Measurements from ENCODE around the gene KLK10.
"Not testable (repeated sequence)": the region's sequence is repeated elsewhere in the genome, so short reads cannot be mapped to it uniquely, and the experiment has no call there.

KLK10 gene

DNA sequence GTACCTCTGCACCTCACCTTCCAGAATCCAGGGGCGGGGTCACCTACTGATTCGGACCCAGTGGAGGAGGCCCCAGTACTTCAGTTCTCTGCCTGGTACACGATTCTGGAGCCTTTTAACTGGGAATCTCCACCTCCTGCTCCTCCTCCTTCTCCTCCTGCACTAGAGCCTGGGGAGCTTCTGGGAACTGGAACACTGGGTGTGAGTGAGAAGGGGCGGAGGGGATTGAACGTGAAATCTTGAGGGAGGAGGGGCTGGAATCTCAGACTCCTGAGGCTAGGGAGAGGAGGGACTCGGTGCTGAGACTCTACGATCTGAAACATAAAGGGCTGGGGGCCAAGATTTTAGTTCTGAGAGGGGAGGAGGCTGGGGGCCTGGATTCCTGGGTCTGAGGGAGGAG lies 18.0 kb downstream of the KLK10 start, which contains the start of gene KLK8:
Gene KLK8, minus strand, starts transcription at position 90 of the 400 bp plus-strand sequence. CDS start 437 bp downstream, outside the sequence.
- no peak for DNase-seq (ENCODE audit: low read depth)

DNA sequence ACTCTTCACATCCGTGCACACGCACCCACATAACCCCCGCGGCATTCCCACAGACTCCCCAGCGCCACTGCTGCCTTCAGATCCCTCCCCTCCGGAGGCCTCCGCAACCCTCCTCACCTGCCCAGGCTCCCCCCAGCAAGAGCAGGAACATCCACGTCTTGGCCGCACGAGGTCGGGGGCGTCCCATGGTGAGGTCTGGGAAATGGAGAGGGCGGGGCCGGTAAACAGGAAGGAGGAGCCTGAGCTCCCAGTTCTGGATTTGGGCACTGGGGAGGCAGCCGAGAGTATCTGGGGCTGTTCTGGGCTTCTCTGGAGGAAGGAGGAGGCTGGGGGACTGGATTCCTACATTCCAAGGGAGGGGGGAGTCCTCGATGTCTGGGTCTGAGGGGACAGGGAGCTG lies 18.5 kb downstream of the KLK10 start:
- no peak for DNase-seq (ENCODE audit: low read depth)

DNA sequence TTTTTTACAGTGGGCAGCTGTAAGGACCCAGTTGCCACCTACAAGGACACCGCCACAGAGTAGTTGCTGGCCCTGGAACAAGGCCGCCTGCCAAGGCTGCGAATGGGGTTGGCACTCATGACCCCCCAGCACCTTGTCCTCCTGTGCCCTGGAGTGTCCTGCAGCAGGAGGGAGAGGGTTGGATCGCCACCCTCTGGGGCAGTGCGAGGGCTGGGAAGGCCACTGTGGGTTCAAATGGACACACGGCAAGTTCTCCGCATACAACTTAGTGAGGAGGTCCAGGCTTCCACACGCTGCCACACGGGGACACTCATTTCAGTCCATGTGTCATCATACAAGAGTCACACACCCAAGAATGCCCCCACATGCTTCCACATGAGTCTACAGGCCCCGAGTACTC lies 19.1 kb downstream of the KLK10 start:
- DNase-seq (ENCODE audit: low read depth) = no peak

DNA sequence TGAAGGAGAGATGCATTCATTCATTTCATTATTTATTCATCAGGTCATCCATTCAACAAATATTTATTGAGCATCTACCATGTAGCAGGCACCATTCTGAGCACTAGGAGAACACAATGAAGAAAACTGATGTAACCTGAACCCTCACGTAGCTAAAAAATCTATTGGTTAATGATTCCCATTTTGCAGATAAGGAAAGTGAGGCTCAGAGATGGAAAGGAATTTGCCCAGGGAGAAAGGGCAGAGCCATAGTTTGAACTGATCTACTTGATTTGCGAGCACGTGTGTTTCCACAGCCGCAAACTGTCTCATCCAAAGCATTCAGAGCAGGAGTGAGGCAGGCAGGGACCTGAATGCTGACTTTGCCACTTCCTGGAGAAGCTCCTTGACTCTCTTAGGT lies 20.8 kb downstream of the KLK10 start:
- no peak for DNase-seq (ENCODE audit: low read depth)

DNA sequence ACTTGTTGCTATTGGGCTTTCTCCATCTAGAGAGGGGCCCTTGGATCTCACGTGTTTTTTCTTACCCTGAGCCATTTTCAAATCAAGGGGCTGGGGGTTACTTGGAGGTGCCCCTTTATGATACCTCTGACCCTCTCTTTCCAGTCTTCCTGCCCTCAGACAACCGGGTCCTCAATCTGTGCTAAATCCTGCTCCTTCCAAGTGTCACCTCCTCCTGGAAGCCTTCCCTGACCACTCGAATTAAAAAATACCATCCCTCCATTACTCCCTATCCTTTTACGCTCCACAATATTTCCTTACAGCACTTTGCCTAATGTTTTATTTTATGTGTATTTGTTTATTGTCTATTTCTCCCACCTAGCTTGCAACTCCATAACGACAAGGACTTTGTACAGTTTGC lies 21.4 kb downstream of the KLK10 start:
- no peak for DNase-seq (ENCODE audit: low read depth)

DNA sequence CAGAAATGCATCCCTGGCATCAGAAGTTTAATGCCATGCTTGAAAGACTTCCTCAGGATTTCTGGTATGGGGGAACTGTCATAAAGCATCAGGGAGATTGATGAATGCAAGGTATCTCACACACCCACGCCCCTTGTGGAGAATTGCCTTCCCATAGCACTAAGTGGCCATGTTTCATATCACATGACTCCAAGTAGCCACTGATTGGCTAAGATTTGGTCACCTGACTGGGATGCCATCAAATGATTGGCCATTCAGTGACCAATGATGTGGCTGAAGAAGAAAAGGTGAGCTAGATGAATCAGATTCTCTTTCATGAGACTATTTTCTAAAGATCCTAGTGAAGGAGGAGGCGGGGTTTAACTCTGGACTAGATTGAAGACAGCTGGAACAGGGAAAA lies 25.4 kb downstream of the KLK10 start:
- no peak for DNase-seq (ENCODE audit: low read depth)

DNA sequence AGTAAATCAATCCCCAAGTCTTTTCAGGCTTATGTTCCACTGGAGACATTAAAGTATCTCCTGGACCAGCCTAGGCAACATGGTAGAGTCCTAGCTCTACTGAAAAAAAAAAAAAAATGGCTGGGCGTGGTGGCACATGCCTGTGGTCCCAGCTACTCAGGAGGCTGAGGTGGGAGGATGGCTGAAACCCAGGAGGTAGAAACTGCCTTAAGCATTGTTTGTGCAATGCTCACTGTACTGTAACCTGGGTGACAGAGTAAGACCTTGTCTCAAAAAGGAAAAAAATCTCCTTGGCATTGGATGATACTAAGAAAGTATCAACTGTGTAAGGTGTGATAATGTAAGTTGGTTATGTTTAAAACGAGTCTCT lies 26.9 kb downstream of the KLK10 start:
- no peak for DNase-seq (ENCODE audit: low read depth)

DNA sequence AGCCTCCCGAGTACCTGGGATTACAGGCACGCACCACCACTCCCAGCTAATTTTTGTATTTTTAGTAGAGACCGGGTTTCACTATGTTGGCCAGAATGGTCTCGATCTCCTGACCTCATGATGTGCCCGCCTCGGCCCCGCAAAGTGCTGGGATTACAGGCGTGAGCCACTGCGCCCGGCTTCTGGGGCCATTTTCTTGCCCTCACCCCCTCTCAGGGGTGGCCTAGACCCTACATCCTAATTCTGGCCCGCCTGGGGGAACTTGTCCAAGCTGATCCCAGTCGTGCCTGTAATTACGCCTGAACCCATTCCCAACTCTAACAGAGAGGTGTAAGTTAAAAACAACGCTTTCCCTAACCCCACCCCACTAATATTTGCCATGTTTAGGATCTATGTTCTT lies 35.1 kb downstream of the KLK10 start:
- DNase-seq (ENCODE audit: low read depth) = not testable (repeated sequence)

DNA sequence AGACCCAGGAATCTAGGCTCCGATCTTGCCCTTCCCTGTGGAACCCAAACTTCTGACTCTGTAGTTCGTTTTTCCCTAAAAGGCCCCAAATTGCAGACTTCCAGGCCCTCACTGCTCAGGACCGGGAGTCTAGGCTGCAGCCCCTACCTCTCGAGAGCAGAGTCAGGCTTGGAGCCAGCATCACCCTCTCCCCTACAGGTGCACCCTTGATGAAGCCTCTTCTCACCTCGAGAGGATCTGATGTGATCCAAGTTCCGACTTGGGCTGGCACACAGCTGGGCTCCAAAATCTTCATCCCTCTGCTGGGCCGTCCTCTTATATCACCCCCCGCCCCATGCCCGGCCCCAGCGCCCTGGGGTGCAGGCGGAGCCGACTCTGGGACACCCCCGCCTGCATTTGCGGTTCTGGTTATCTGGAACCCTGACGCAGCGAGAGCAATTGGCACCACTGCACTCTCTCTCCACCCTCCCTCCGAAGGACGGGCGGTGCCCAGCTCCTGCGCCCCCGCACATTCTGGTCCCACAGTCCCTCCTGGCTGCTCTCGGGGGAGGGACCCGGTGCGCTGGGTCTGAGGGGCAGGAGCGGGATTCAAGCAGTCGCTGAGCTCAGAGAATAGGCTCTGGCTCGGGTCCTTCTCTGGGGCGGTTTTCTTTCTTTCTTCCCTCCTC lies 35.8 kb downstream of the KLK10 start, which contains the start of gene KLK7:
Gene KLK7, minus strand, starts transcription at position 293 of the 668 bp plus-strand sequence. CDS start 1,518 bp downstream, outside the sequence.
- no peak for DNase-seq (ENCODE audit: low read depth)

DNA sequence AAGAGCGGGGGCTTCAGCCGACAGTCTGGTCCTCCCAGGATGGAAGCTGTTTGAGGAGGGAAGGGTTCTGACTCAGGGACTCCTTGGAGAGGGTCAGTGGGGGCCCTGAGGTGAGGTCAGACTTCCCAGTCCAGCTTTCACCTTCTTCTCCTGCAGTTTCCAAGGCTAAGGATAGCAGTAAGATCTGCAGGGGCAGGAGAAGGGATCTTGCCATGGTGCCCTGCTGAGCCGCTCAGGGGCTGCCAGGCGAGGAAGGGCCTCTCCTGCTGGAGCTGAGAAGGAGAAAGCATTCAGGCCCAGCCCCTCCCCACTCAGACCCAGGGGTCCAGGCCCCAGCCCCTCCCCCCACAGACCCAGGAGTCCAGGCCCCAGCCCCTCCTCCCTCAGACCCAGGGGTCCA lies 37.3 kb downstream of the KLK10 start:
- DNase-seq (ENCODE audit: low read depth) = no peak

DNA sequence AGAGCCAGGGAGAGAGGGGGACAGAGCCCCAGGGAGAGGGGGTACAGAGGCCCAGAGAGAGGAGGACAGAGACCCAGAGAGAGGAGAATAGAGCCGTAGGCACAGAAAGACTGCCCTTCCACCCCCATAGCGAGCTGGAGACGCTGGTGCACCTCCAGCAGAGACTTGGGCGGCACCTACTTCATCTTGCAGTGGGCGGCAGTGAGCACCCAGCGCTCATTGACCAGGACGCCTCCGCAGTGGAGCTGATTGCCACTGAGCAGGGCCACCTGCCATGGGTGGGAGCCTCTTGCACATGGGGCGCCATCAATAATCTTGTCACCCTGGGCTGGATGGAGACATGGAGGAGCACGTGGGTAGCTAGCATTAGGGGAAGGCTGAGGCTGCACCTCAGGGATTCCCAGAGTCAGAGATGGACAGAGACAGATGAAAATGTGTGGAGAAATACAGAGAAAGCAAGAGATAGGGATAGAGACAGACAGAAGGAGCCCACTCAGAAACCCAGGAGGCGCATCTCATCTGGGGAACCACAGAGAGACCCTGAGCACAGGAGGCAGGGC lies 37.8 kb downstream of the KLK10 start:
- DNase-seq (ENCODE audit: low read depth) = no peak

DNA sequence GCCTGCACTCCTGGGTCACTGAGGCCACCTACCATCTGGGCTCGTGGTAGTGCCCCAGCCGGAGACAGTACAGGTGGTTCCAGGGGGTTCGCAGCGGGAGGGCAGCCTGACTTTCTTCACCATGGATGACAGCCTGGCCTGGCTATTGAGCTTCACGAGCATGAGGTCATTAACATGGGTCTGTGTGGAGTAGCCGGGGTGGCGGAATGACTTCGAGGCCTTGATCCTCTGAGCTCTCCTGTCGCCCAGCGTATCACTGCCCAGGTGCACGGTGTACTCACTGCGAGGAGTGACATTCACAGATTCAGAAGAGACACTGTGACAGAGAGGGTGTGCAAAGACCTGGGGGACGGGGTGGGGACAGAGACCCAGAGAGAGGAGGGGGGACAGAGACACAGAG lies 39.3 kb downstream of the KLK10 start:
- DNase-seq (ENCODE audit: low read depth) = no peak

DNA sequence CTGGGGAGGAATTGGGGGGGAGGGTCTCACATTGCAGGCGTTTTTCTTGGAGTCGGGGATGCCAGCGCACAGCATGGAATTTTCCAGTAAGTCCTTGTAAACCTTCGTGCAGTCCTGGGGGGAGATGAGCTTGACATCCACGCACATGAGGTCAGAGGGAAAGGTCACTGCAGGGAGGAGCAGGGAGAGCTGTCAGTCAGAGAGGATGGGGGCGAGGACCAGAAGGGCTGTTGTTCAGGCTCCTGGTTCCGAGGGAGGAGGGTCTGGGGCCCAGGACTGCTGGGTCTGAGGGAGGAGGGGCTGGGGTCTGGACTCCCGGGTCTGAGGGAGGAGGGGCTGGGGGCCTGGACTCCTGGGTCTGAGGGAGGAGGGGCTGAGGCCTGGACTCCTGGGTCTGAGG lies 39.8 kb downstream of the KLK10 start:
- DNase-seq (ENCODE audit: low read depth) = no peak

DNA sequence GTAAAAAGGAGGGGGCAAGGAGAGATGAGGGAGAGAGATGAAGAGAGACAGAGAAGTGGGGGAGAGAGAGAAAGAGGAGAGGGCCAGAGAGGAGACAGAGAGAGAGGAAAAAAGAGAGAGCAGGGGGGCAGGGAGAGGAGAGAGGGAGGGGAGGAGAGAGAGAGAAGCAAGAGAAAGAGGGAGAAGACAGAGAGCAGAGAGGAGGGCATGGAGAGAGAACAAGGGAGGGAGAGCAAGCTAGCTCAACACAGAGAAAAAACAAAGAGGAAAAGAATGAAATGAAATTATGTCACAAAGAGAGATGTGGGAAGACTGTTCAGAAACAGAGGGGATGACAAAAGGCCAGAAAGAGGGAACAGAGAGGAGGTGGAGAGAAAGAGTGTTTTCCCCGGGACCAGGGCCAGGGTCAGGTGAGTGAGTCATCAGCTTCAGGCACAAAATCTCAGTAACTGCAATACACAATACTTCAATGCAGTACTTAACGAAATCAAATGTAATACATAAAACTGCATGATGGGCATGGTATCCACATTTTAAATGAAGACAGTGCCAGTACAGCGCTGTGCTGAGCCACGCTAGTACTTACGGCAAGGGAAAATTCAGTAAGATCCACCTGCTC lies 40.6 kb downstream of the KLK10 start:
- DNase-seq (ENCODE audit: low read depth) = no peak

DNA sequence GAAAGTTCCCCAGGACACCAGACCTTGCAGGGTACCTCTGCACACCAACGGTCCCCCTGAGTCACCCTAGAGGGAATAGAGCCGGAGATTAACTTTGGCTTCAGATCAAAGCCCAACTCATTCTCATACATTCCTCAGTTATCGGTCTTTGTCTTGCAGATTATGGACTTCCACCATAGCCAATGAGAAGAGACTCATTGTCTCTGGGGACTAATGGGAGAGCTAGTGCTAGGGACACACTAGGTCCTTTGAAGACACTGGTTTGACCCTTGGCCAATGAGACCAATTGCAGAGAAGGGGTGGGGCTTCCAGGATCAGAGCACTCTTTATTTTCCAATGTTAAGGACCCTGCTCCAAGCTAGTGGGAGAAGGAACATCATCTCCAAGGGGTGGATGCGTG lies 41.9 kb downstream of the KLK10 start:
- DNase-seq (ENCODE audit: low read depth) = no peak

DNA sequence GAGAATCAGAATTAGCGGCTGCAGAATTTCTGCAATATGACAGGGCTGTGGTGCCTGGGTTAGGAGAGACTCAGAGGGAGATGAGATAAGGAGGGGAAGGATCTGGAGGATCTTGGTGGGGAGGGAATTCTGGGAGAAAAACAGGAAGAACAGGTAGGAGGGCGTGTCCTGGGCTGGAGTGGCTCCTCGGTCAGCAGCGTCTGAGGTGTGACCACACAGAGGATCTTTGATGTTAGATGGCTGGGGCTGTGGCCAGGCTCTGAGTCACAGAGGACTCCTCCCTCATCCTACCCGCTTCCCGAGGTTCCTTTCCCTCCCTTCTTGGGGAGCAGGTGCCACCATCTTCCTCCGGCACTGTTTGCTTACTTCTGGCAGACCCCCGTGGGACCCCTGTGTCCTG lies 43.7 kb downstream of the KLK10 start:
- no peak for DNase-seq (ENCODE audit: low read depth)

DNA sequence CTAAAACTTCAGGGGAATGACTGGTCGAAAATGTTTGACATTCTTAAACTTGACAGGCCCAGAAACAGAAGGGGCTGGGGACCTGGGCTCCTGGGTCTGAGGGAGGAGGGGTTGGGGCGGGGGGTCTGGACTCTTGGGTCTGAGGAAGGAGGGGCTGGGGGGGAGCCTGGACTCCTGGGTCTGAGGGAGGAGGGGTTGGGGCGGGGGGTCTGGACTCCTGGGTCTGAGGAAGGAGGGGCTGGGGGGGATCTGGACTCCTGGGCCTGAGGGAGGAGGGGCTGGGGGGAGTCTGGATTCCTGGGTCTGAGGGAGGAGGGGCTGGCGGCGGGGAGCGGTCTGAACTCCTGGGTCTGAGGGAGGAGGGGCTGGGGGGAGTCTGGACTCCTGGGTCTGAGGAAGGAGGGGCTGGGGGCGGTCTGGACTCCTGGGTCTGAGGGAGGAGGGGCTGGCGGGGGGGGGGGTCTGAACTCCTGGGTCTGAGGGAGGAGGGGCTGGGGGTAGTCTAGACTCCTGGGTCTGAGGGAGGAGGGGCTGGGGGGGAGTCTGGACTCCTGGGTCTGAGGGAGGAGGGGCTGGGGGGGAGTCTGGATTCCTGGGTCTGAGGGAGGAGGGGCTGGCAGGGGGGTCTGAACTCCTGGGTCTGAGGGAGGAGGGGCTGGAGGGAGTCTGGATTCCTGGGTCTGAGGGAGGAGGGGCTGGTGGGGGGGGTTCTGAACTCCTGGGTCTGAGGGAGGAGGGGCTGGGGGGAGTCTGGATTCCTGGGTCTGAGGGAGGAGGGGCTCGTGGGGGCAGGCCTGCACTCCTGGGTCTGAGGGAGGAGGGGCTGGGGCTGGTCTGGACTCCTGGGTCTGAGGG lies 44.6 kb downstream of the KLK10 start:
- DNase-seq (ENCODE audit: low read depth) = no peak

DNA sequence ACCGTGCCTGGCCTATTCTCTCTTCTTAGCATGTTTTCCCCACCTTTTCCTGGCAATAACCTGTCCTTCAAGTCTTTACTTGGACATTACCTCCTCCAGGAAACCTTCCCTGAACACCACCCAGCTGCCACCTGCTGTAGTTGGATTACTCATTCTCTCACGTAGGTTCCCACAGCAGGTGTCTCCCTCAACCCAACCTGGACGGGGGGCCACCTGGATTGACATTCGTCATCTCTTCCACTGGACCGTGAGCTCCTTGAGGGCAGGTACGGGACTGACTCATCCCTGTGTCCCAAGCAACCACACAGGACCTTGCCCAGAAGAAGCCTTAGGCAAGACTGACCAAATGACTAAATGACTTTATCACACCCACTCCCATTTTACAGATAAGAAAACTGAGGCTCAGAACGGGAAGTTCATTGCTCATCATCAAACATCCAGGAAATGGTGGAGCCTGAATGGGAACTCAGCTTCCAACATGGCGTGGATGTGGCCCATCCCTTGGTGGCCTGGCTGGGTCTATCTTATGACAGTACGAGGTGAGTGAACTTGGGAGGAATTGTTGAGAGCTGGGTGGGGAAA lies 46.6 kb downstream of the KLK10 start:
- DNase-seq (ENCODE audit: low read depth) = no peak

DNA sequence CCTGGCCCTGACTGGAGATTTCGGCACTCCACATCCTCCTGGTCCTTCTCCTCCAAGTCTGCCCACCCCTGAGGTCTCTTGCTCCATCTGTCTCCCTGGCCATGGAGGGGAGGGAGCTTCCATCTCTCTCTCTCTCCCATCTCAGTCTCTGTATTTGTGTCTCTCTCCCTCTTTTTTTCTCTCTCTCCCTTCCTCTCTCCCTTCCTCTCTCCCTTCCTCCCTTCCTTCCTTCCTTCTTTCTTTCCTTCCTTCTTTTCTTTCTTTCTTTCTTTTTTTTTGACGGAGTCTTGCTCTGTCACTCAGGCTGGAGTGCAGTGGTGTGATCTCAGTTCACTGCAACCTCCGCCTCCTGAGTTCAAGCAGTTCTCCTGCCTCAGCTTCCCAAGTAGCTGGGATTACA lies 49.7 kb downstream of the KLK10 start:
- not testable (repeated sequence) for DNase-seq (ENCODE audit: low read depth)

DNA sequence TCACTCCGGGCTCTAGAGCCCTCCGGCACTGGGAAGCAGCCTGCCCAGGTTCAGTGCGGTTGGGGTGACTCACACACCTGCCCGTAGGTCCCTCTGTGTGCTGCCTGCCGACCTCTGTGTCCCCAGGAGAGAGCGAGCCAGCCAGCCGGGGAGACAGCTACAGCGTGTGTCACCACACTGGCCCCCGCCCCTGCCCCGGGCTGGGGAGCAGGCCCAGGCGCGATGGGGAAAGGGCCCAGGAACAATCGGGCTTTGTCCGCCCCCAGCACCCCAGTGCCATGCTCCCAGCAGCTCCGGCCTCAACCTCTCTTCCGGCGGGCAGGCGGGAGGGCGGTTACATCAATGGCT lies 50.1 kb downstream of the KLK10 start, which contains the start of gene KLK6:
Gene KLK6, minus strand, starts transcription at position 179 of the 348 bp plus-strand sequence. CDS start 1,487 bp downstream, outside the sequence.
- DNase-seq (ENCODE audit: low read depth) = no peak

DNA sequence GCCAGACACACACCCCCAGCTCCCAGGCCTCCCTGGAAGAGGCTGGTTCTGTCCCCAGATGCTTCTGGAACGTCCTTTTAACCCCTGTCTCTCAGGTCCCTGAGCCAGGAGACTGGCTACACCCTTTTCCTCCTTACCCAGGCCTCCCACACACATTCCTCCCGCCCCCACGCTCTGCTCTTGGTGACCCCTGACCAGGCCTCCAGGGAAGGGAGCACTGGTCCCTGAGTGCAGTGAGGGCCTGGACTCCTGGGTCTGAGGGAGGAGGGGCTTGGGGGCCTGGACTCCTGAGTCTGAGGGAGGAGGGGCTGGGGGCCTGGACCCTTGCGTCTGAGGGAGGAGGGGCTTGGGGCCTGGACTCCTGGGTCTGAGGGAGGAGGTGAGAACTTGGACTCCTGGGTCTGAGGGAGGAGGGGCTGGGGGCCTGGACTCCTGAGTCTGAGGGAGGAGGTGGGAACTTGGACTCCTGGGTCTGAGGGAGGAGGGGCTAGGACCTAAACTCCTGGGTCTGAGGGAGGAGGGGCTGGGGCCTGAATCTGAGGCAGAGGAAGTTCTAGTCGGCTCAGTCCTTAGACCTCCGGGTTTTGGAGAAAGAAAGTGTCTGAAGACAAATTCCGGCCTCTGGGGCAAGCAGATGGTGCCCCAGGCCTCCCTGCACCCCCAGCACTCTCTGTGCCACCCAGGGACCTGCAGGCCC lies 50.6 kb downstream of the KLK10 start:
- DNase-seq (ENCODE audit: low read depth) = no peak
